Osteoblast (primary cell): ENCODE measurements around the gene CASTOR2. TPM values are rescaled to one million over a fixed set of nuclear protein-coding genes. Genes with fewer than 3 reads are reported as not detected.

Source experiments
- DNase-seq: peaks from one replicate; pipeline ENCODE4 v3.0.0; 2011; ENCODE audit warnings: low spot score, mixed read lengths; ENCODE audit not compliant: insufficient read length; ENCODE audit errors: missing footprints
- H2AFZ ChIP-seq: 2 replicates; pipeline ENCODE4 v1.6.0; 2011; ENCODE audit warnings: mild to moderate bottlenecking, low read length
- H3K27ac ChIP-seq: 2 replicates; pipeline ENCODE4 v1.5.1; 2011; ENCODE audit warnings: mild to moderate bottlenecking, low read depth, low read length, moderate library complexity
- H3K27me3 ChIP-seq: 2 replicates; pipeline ENCODE4 v1.6.0; 2012; ENCODE audit warnings: mild to moderate bottlenecking, control low read depth, inconsistent platforms, low read length, moderate library complexity; ENCODE audit not compliant: insufficient read depth
- H3K36me3 ChIP-seq: 2 replicates; pipeline ENCODE4 v1.5.1; 2011; ENCODE audit warnings: mild to moderate bottlenecking, low read length, control low read depth, moderate library complexity; ENCODE audit not compliant: insufficient read depth
- H3K4me1 ChIP-seq: 2 replicates; pipeline ENCODE4 v1.5.1; 2011; ENCODE audit warnings: mild to moderate bottlenecking, low read length, control low read depth, moderate library complexity; ENCODE audit not compliant: insufficient read depth
- H3K4me2 ChIP-seq: 2 replicates; pipeline ENCODE4 v1.6.0; 2011; ENCODE audit warnings: mild to moderate bottlenecking, low read length; ENCODE audit not compliant: insufficient read depth
- H3K4me3 ChIP-seq: fragments of 200-600 bp; sonication (generic); 3 replicates; pipeline ENCODE4 v1.5.1; 2012; ENCODE audit warnings: mild to moderate bottlenecking, low read length, inconsistent platforms; ENCODE audit not compliant: insufficient read depth
- H3K79me2 ChIP-seq: 2 replicates; pipeline ENCODE4 v1.6.0; 2012; ENCODE audit warnings: mild to moderate bottlenecking, low read length, control low read depth, inconsistent platforms; ENCODE audit not compliant: insufficient read depth
- H3K9me3 ChIP-seq: 2 replicates; pipeline ENCODE4 v1.5.1; 2011; ENCODE audit warnings: low read depth, low read length, control low read depth
- H4K20me1 ChIP-seq: 2 replicates; pipeline ENCODE4 v1.6.0; 2012; ENCODE audit warnings: mild to moderate bottlenecking, low read length, control low read depth; ENCODE audit not compliant: insufficient read depth
- total RNA-seq: library from RNA; depleted of rRNA; stranded (reverse); fragments of >200 nt; gene quantifications from 2 replicates; pipeline ENCODE4 v1.2.3, GENCODE V29; 2012
- TF ChIP-seq, protein P1 (sequence below): IDR thresholded peaks from 2 replicates; pipeline ENCODE4 v1.5.1; 2011; ENCODE audit warnings: mild to moderate bottlenecking, low read depth, low read length, moderate library complexity; ENCODE audit errors: extremely low read depth

The CASTOR2 gene
- total RNA-seq, 1 donor = 17.0 TPM

- DNase-seq = peak; percentile 62
- Histone ChIP-seq H4K20me1 (peaks cover 2% of the 10 kb centered on the region), H3K27me3 (no peaks in the 10 kb centered on the region), H3K4me3 (no peak overlapping the region), H3K4me2 (no peak overlapping the region), H3K4me1 (no peaks in the 10 kb centered on the region), H3K27ac (no peak overlapping the region), H3K9me3 (no peaks in the 10 kb centered on the region), H2AFZ (no peak overlapping the region), H3K36me3 (peaks cover 27% of the 10 kb centered on the region), H3K79me2 (no peaks in the 10 kb centered on the region)
- TF ChIP-seq, protein P1, sequence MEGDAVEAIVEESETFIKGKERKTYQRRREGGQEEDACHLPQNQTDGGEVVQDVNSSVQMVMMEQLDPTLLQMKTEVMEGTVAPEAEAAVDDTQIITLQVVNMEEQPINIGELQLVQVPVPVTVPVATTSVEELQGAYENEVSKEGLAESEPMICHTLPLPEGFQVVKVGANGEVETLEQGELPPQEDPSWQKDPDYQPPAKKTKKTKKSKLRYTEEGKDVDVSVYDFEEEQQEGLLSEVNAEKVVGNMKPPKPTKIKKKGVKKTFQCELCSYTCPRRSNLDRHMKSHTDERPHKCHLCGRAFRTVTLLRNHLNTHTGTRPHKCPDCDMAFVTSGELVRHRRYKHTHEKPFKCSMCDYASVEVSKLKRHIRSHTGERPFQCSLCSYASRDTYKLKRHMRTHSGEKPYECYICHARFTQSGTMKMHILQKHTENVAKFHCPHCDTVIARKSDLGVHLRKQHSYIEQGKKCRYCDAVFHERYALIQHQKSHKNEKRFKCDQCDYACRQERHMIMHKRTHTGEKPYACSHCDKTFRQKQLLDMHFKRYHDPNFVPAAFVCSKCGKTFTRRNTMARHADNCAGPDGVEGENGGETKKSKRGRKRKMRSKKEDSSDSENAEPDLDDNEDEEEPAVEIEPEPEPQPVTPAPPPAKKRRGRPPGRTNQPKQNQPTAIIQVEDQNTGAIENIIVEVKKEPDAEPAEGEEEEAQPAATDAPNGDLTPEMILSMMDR = no peak
Measured at GRCh38 chr7:75042286-75042685, 77.8 kb downstream of the CASTOR2 start.

DNA sequence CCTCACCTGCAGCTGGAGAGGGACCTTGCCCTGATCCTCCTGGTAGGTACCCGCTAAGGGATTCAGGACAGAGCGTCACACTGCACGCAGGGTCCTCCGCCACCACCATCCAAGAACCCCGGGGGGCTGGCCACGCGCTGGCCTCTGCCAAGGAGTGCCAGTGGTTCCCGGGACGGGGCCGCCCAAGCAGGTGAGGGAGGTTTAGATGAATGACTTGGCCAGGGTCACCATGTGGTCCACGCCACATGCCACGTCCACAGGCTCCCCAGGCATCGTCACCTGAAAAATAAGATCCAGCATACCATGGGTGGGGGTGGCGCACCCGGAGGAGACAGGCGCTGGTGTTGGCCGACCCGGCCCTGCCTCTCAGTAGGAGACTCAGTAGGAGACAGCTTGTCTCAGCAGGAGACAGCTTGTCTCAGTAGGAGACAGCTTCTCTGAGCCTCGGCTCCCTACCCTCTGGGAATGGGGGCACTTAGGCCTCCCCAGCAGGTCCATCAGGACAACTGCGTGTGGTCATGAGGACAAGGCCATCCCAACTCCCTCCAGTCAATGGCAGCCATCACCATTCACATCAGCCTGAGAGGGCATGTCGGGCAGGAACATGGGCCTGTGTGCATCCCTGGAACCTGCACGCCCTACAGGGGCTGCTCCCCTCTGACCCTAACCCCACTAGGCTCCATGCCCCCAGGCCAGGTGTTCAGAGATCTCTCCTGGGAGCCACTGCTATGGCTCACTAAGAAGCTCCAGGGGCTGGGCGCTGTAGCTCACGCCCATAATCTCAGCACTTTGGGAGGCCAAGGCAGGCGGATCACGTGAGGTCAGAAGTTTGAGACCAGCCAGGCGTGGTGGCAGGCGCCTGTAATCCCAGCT lies 78.6 kb downstream of the CASTOR2 start:
- Histone ChIP-seq H3K9me3 (no peaks in the 10 kb centered on the region), H3K27me3 (no peaks in the 10 kb centered on the region), H3K27ac (no peak overlapping the region), H3K4me3 (no peak overlapping the region), H3K79me2 (no peaks in the 10 kb centered on the region), H3K4me1 (no peaks in the 10 kb centered on the region), H2AFZ (no peak overlapping the region), H4K20me1 (peaks cover 2% of the 10 kb centered on the region), H3K4me2 (no peak overlapping the region), H3K36me3 (peaks cover 27% of the 10 kb centered on the region)
- TF ChIP-seq, protein P1 = no peak
- peak; percentile 73 for DNase-seq

- no peak overlapping the region for H3K27ac ChIP-seq
- no peak overlapping the region for H3K4me3 ChIP-seq
- H3K27me3 ChIP-seq = no peaks in the 10 kb centered on the region
- H3K4me2 ChIP-seq = no peak overlapping the region
- peaks cover 33% of the 10 kb centered on the region for H3K36me3 ChIP-seq
- H3K4me1 ChIP-seq = peaks cover 19% of the 10 kb centered on the region
- peaks cover 2% of the 10 kb centered on the region for H4K20me1 ChIP-seq
- H3K79me2 ChIP-seq = peaks cover 3% of the 10 kb centered on the region
- no peak overlapping the region for H2AFZ ChIP-seq
- DNase-seq = peak; percentile 31
- no peaks in the 10 kb centered on the region for H3K9me3 ChIP-seq
- TF ChIP-seq, protein P1 = no peak
Measured at GRCh38 chr7:75045881-75046280, 81.4 kb downstream of the CASTOR2 start.
